H9 (cell line): Measurements from ENCODE around the gene ARHGAP24. TPM values are rescaled to one million over a fixed set of nuclear protein-coding genes. Genes with fewer than 3 reads are reported as not detected.

Experiments used
- DNase-seq: peaks from one replicate; pipeline ENCODE4 v3.0.0-alpha.2; 2017
- H2AFZ ChIP-seq: one replicate; pipeline ENCODE4 v1.6.1; 2013; ENCODE audit warnings: mild to moderate bottlenecking, low read length, control low read depth, moderate library complexity
- H2AK5ac ChIP-seq: 2 replicates; pipeline ENCODE4 v1.6.1; 2013; ENCODE audit warnings: low read length, control low read depth, mixed read lengths; ENCODE audit not compliant: insufficient read length
- H2BK120ac ChIP-seq: one replicate; pipeline ENCODE4 v1.6.1; 2013; ENCODE audit warnings: low read depth, mild to moderate bottlenecking, low read length, control low read depth, inconsistent platforms; ENCODE audit not compliant: poor library complexity, severe bottlenecking
- H2BK12ac ChIP-seq: 2 replicates; pipeline ENCODE4 v1.6.1; 2013; ENCODE audit warnings: low read length, control low read depth, mixed read lengths, low read depth; ENCODE audit not compliant: insufficient read length
- H2BK15ac ChIP-seq: 2 replicates; pipeline ENCODE4 v1.6.1; 2013; ENCODE audit warnings: low read depth, low read length, control low read depth
- H2BK20ac ChIP-seq: one replicate; pipeline ENCODE4 v1.6.1; 2013; ENCODE audit warnings: low read depth, mild to moderate bottlenecking, low read length, control low read depth, inconsistent platforms; ENCODE audit not compliant: poor library complexity, severe bottlenecking
- H2BK5ac ChIP-seq: 2 replicates; pipeline ENCODE4 v1.6.1; 2013; ENCODE audit warnings: low read length, control low read depth, mixed read lengths; ENCODE audit not compliant: insufficient read length
- H3K14ac ChIP-seq: 2 replicates; pipeline ENCODE4 v1.6.1; 2013; ENCODE audit warnings: low read length, control low read depth; ENCODE audit not compliant: insufficient read depth
- H3K18ac ChIP-seq: 2 replicates; pipeline ENCODE4 v1.6.1; 2013; ENCODE audit warnings: low read depth, mild to moderate bottlenecking, mixed read lengths, low read length, control low read depth; ENCODE audit not compliant: insufficient read length
- H3K23ac ChIP-seq: 2 replicates; pipeline ENCODE4 v1.6.1; 2013; ENCODE audit warnings: low read length, control low read depth, mixed read lengths, low read depth; ENCODE audit not compliant: insufficient read length
- H3K23me2 ChIP-seq: 2 replicates; pipeline ENCODE4 v1.6.1; 2013; ENCODE audit warnings: low read depth, mild to moderate bottlenecking, mixed read lengths, low read length, control low read depth; ENCODE audit not compliant: insufficient read length, poor library complexity, severe bottlenecking
- H3K27ac ChIP-seq: 2 replicates; pipeline ENCODE4 v1.5.1; 2013; ENCODE audit warnings: low read length, control low read depth, mixed read lengths, low read depth; ENCODE audit not compliant: insufficient read length
- H3K27me3 ChIP-seq: 2 replicates; pipeline ENCODE4 v1.6.1; 2013; ENCODE audit warnings: low read length, control low read depth, inconsistent platforms; ENCODE audit not compliant: insufficient read depth
- H3K4ac ChIP-seq: 2 replicates; pipeline ENCODE4 v1.6.1; 2013; ENCODE audit warnings: low read depth, mild to moderate bottlenecking, control low read depth, inconsistent platforms, low read length, moderate library complexity
- H3K4me1 ChIP-seq: 2 replicates; pipeline ENCODE4 v1.6.1; 2013; ENCODE audit warnings: low read length, control low read depth, inconsistent platforms; ENCODE audit not compliant: insufficient read depth
- H3K4me2 ChIP-seq: 2 replicates; pipeline ENCODE4 v1.6.1; 2013; ENCODE audit warnings: low read length, control low read depth, mixed read lengths; ENCODE audit not compliant: insufficient read length, insufficient read depth
- H3K56ac ChIP-seq: 2 replicates; pipeline ENCODE4 v1.6.1; 2013; ENCODE audit warnings: low read depth, mild to moderate bottlenecking, mixed read lengths, low read length, control low read depth; ENCODE audit not compliant: insufficient read length
- H3K79me1 ChIP-seq: 2 replicates; pipeline ENCODE4 v1.6.1; 2013; ENCODE audit warnings: low read depth, mild to moderate bottlenecking, moderate library complexity, low read length, control low read depth, inconsistent platforms; ENCODE audit not compliant: insufficient read depth, poor library complexity, severe bottlenecking
- H3K79me2 ChIP-seq: 2 replicates; pipeline ENCODE4 v1.6.1; 2013; ENCODE audit warnings: low read length, control low read depth, inconsistent platforms; ENCODE audit not compliant: insufficient read depth
- H3K9ac ChIP-seq: 2 replicates; pipeline ENCODE4 v1.6.1; 2013; ENCODE audit warnings: low read length, control low read depth, mixed read lengths; ENCODE audit not compliant: insufficient read length; ENCODE audit errors: extremely low read depth
- H3K9me3 ChIP-seq: one replicate; pipeline ENCODE4 v1.6.1; 2013; ENCODE audit warnings: low read depth, low read length, inconsistent platforms; ENCODE audit not compliant: control insufficient read depth
- H3T11ph ChIP-seq: one replicate; pipeline ENCODE4 v1.6.1; 2013; ENCODE audit warnings: mild to moderate bottlenecking, low read length, control low read depth, inconsistent platforms
- H4K20me1 ChIP-seq: one replicate; pipeline ENCODE4 v1.6.1; 2013; ENCODE audit not compliant: control insufficient read depth, insufficient read length, insufficient read depth
- H4K5ac ChIP-seq: 2 replicates; pipeline ENCODE4 v1.6.1; 2013; ENCODE audit warnings: low read depth, mild to moderate bottlenecking, mixed read lengths, low read length, control low read depth; ENCODE audit not compliant: insufficient read length
- H4K8ac ChIP-seq: replicated peaks from 2 replicates; pipeline ENCODE4 v1.6.1; 2013; ENCODE audit warnings: low read length, control low read depth, mixed read lengths, low read depth; ENCODE audit not compliant: insufficient read length
- H4K91ac ChIP-seq: 2 replicates; pipeline ENCODE4 v1.6.1; 2013; ENCODE audit warnings: low read depth, mild to moderate bottlenecking, moderate library complexity, mixed read lengths, low read length, control low read depth; ENCODE audit not compliant: insufficient read length
- H3K27ac Mint-ChIP-seq, 3 experiments: 2 replicates in 2 of 3; 3 replicates in 1 of 3; pipeline ENCODE4 v1.8.0; 2020 to 2021; ENCODE audit warnings: mixed read lengths in 3 of 3, mild to moderate bottlenecking in 1 of 3, moderate library complexity in 1 of 3
- H3K27me3 Mint-ChIP-seq: 2 replicates; pipeline ENCODE4 v1.8.0; 2021; ENCODE audit warnings: low read depth, mild to moderate bottlenecking, moderate library complexity, mixed read lengths
- H3K36me3 Mint-ChIP-seq, 3 experiments: 2 replicates in 2 of 3; 3 replicates in 1 of 3; pipeline ENCODE4 v1.8.0; 2020 to 2021; ENCODE audit warnings: low read depth in 3 of 3, mixed read lengths in 3 of 3; ENCODE audit not compliant: insufficient read depth in 1 of 3
- H3K4me1 Mint-ChIP-seq, 2 experiments: 2 replicates each; pipeline ENCODE4 v1.8.0; 2020; ENCODE audit warnings: mixed read lengths in 2 of 2
- H3K4me3 Mint-ChIP-seq, 2 experiments: 2 replicates in 1 of 2; 3 replicates in 1 of 2; pipeline ENCODE4 v1.8.0; 2020 to 2021; ENCODE audit warnings: mild to moderate bottlenecking in 2 of 2, mixed read lengths in 2 of 2, moderate library complexity in 1 of 2
- H3K9me3 Mint-ChIP-seq, 2 experiments: 2 replicates in 1 of 2; 3 replicates in 1 of 2; pipeline ENCODE4 v1.8.0; 2020; ENCODE audit warnings: mild to moderate bottlenecking in 2 of 2, mixed read lengths in 2 of 2, moderate library complexity in 1 of 2
- WGBS: extraction: QIAGEN DNeasy Blood & Tissue Kit; methylation state at CpG from one replicate; pipeline ENCODE4 v1.1.7; 2013; ENCODE audit warnings: missing lambda C conversion rate, low lambda C conversion rate, mixed read lengths; ENCODE audit not compliant: insufficient read length; ENCODE audit errors: extremely low coverage; 5-methylcytosine and 5-hydroxymethylcytosine counted together
- total RNA-seq: library from RNA; stranded (reverse); gene quantifications from 2 replicates; pipeline ENCODE4 v1.2.1, GENCODE V29; 2021
- TF ChIP-seq, protein P1 (sequence below): fragments of 200-600 bp; sonication (generic); conservative IDR thresholded peaks from 3 replicates; pipeline ENCODE4 v1.8.0; 2021; ENCODE audit warnings: antibody characterized with exemption, mild to moderate bottlenecking

Gene ARHGAP24
- total RNA-seq, 1 experiment from 2014 or later: 0.37 TPM

DNA sequence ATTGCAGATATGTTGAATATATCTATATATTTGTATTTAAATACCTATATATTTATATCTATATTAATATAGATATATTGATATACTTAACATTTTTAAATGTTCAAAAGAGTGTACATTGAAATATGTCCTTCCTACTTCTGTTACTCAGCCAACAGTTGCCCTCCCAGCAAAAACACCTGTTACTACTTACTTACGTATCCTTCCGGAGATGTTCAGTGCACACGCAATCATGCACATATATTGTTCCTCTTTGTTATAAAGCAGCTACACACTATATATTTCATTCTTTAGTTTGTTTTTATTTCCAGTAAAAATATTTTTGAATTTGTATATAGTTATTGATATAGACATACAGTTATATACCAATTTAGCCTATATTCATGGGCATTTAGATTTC is 142.3 kb downstream of the ARHGAP24 start:
- no peak overlapping the region for H2AFZ ChIP-seq
- no peak overlapping the region for H4K5ac ChIP-seq
- Mint-ChIP-seq H3K4me1 (no peaks in the 10 kb centered on the region), H3K9me3 (no peaks in the 10 kb centered on the region), H3K27me3 (no peaks in the 10 kb centered on the region; the same call in 1 of the 2 replicates), H3K27ac (no peak overlapping the region), H3K36me3 (no peaks in the 10 kb centered on the region), H3K4me3 (no peak overlapping the region)
- H4K20me1 ChIP-seq: no peaks in the 10 kb centered on the region
- no peak overlapping the region for H4K91ac ChIP-seq
- H3T11ph ChIP-seq: no peak overlapping the region
- no peak overlapping the region for H2BK15ac ChIP-seq
- H3K79me2 ChIP-seq: no peaks in the 10 kb centered on the region
- H3K56ac ChIP-seq: no peak overlapping the region
- no peak overlapping the region for H2AK5ac ChIP-seq
- no peak overlapping the region for H3K14ac ChIP-seq
- no peak overlapping the region for H3K4me2 ChIP-seq
- H3K27me3 ChIP-seq: no peaks in the 10 kb centered on the region
- H3K18ac ChIP-seq: no peak overlapping the region
- H3K23me2 ChIP-seq: no peaks in the 10 kb centered on the region
- H3K9ac ChIP-seq: no peak overlapping the region
- H3K4me1 ChIP-seq: no peaks in the 10 kb centered on the region
- H3K23ac ChIP-seq: no peak overlapping the region
- H2BK12ac ChIP-seq: no peak overlapping the region
- no peak overlapping the region for H4K8ac ChIP-seq
- no peak overlapping the region for H2BK20ac ChIP-seq
- no peak overlapping the region for H3K4ac ChIP-seq
- no peak for DNase-seq
- no peaks in the 10 kb centered on the region for H3K79me1 ChIP-seq
- no peak overlapping the region for H2BK5ac ChIP-seq
- WGBS: no CpG with 5 or more reads among the region's 3 CpGs
- no peak overlapping the region for H3K27ac ChIP-seq
- H3K9me3 ChIP-seq: no peaks in the 10 kb centered on the region
- no peak overlapping the region for H2BK120ac ChIP-seq
- TF ChIP-seq, protein P1, sequence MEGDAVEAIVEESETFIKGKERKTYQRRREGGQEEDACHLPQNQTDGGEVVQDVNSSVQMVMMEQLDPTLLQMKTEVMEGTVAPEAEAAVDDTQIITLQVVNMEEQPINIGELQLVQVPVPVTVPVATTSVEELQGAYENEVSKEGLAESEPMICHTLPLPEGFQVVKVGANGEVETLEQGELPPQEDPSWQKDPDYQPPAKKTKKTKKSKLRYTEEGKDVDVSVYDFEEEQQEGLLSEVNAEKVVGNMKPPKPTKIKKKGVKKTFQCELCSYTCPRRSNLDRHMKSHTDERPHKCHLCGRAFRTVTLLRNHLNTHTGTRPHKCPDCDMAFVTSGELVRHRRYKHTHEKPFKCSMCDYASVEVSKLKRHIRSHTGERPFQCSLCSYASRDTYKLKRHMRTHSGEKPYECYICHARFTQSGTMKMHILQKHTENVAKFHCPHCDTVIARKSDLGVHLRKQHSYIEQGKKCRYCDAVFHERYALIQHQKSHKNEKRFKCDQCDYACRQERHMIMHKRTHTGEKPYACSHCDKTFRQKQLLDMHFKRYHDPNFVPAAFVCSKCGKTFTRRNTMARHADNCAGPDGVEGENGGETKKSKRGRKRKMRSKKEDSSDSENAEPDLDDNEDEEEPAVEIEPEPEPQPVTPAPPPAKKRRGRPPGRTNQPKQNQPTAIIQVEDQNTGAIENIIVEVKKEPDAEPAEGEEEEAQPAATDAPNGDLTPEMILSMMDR: no peak
